ENCODE data around the gene PCDH9. TPM values are rescaled to one million over a fixed set of nuclear protein-coding genes. Genes with fewer than 3 reads are reported as not detected.

The PCDH9 gene
- total and polyA plus RNA-seq, 2 of the 4 experiments (the other 2 are of a cell fraction): 2.2 to 10.2 TPM

DNA sequence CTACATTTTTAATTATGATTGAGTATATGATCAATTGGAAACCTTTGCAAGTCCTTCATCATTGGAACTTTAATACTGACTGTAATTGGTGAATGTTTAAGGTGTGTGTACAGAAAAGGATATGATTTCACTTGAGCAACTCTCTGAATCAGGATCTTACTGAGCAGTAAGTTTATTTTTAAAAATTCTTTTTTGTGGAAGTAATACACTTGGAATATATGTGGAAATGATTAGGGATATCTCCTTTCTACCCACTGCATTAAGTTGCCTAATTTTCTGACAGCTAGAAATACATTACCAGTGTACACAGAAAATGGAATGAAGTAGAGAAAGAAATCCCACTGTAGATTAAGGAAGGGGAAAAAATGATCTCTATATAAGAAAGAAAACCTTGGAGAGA is 865.8 kb downstream of the PCDH9 start:
- Histone ChIP-seq H3K4me2 (ENCODE audit: low read depth, low read length) (peak overlapping the region; percentile 43; the same call in 1 of the 2 replicates), H4K91ac (ENCODE audit: insufficient read depth, low read depth, low read length) (no peak overlapping the region), H2BK15ac (ENCODE audit: low read depth, low read length) (no peak overlapping the region), H2BK120ac (ENCODE audit: low read depth, low read length) (no peak overlapping the region), H4K20me1 (ENCODE audit: insufficient read depth, low read length) (no peaks in the 10 kb centered on the region), H3K4ac (ENCODE audit: low read depth, low read length) (no peak overlapping the region), H3K9ac (ENCODE audit: low read depth, low read length) (no peak overlapping the region), H3K23ac (ENCODE audit: low read depth, low read length) (no peak overlapping the region), H3K9me3 (ENCODE audit: control insufficient read depth, insufficient read depth, low read length) (no peaks in the 10 kb centered on the region), H3K18ac (ENCODE audit: low read depth, low read length) (no peak overlapping the region), H2AK9ac (replicated peaks; ENCODE audit: low read depth, low read length, poor library complexity) (no peak overlapping the region), H3K79me1 (ENCODE audit: low read depth in 1 of 2, low read length in 2 of 2) (no peaks in the 10 kb centered on the region), H4K8ac (ENCODE audit: low read depth in 2 of 2, low read length in 2 of 2) (no peak overlapping the region), H2AK5ac (ENCODE audit: low read depth, low read length) (no peak overlapping the region), H3K4me3 (ENCODE audit: insufficient read depth, low read depth, low read length) (no peak overlapping the region), H3K9me1 (ENCODE audit: insufficient read depth, low read length) (no peaks in the 10 kb centered on the region), H3K27me3 (ENCODE audit: control insufficient read depth, insufficient read depth, low read length) (no peaks in the 10 kb centered on the region), H3K4me1 (ENCODE audit: control insufficient read depth, insufficient read depth, low read length) (peaks cover 6% of the 10 kb centered on the region), H3K14ac (replicated peaks; ENCODE audit: low read depth, low read length) (no peak overlapping the region), H2AFZ (replicated peaks; ENCODE audit: low read length, poor library complexity) (no peak overlapping the region), H4K5ac (ENCODE audit: low read depth, low read length) (no peak overlapping the region), H3K27ac (ENCODE audit: insufficient read depth, low read length) (no peak overlapping the region), H3K56ac (ENCODE audit: extremely low read depth, insufficient read depth, low read length) (no peak overlapping the region), H2BK20ac (ENCODE audit: low read depth, low read length) (no peak overlapping the region), H2BK5ac (ENCODE audit: low read depth, low read length, poor library complexity, severe bottlenecking) (no peak overlapping the region), H3K36me3 (ENCODE audit: control insufficient read depth, insufficient read depth, low read length) (no peaks in the 10 kb centered on the region)
- peak; percentile 73 for ATAC-seq (ENCODE audit: low read depth)
- peak; percentile 58 for DNase-seq
- TF ChIP-seq RCOR1 (IDR thresholded peaks at IDR 0.05; ENCODE audit: insufficient replicate concordance, low read length) (no peak), MAZ (IDR thresholded peaks at IDR 0.05; ENCODE audit: borderline replicate concordance, low read depth, low read length) (no peak), CEBPB (IDR thresholded peaks at IDR 0.05; ENCODE audit: low read depth, low read length) (0 out of 2 replicates have a peak, but pooled peaks have one; percentile 23)
- BruUV-seq (replicated peaks): no TSS peak
- ChIA-PET POLR2A (ENCODE audit: unreplicated experiment) (no interaction called here), CTCF (no interaction called here)
- intact Hi-C loops (cut with micrococcal nuclease): no loop called here
- in situ Hi-C loops (cut with MboI; ENCODE audit: low sequenced_read_pairs): no loop called here
- dilution Hi-C loops (cut with HindIII; ENCODE audit: low sequenced_read_pairs, unreplicated experiment): no loop called here

Data from IMR-90 (cell line).